ENCODE results near the gene FBXL22.

Gene FBXL22

GRCh38 chr15:63597038-63597790, at the start of gene FBXL22:
FBXL22 (plus strand) TSS chr15:63597387; CDS start chr15:63597393, 6 bp downstream.
- DNase-seq = peak; percentile 28

GRCh38 chr15:63551400-63551799, 45.8 kb upstream of the FBXL22 start:
- DNase-seq = no peak

- DNase-seq = no peak
These were observed 43.8 kb upstream of the FBXL22 start for GRCh38 chr15:63553388-63553791.

- DNase-seq = no peak
These were observed 42.8 kb upstream of the FBXL22 start for GRCh38 chr15:63554337-63554927.

- no peak for DNase-seq
These were observed 41.7 kb upstream of the FBXL22 start for GRCh38 chr15:63555507-63555906.

GRCh38 chr15:63556246-63556645, 40.9 kb upstream of the FBXL22 start:
- DNase-seq = no peak

GRCh38 chr15:63556736-63557135, 40.5 kb upstream of the FBXL22 start:
- DNase-seq = no peak

- no peak for DNase-seq
These were observed 37.4 kb upstream of the FBXL22 start for GRCh38 chr15:63559753-63560152.

GRCh38 chr15:63560741-63561448, 36.3 kb upstream of the FBXL22 start:
- no peak for DNase-seq

- no peak for DNase-seq
These were observed 33.1 kb upstream of the FBXL22 start for GRCh38 chr15:63564093-63564492.

- DNase-seq = no peak
These were observed 31.5 kb upstream of the FBXL22 start for GRCh38 chr15:63565536-63566186.

GRCh38 chr15:63572749-63573464, 24.3 kb upstream of the FBXL22 start:
- DNase-seq = peak; percentile 89

GRCh38 chr15:63573533-63573932, 23.7 kb upstream of the FBXL22 start:
- DNase-seq = no peak

- DNase-seq = no peak
These were observed 21.9 kb upstream of the FBXL22 start for GRCh38 chr15:63575312-63575711.

- DNase-seq = no peak
These were observed 20.7 kb upstream of the FBXL22 start for GRCh38 chr15:63576441-63576840.

- DNase-seq = no peak
These were observed 15.0 kb upstream of the FBXL22 start for GRCh38 chr15:63582179-63582578.

- DNase-seq = no peak
These were observed 14.3 kb upstream of the FBXL22 start for GRCh38 chr15:63582718-63583426.

- no peak for DNase-seq
These were observed 10.4 kb upstream of the FBXL22 start for GRCh38 chr15:63586790-63587189.

GRCh38 chr15:63587527-63587926, 9.7 kb upstream of the FBXL22 start:
- DNase-seq = no peak

GRCh38 chr15:63588826-63589225, 8.4 kb upstream of the FBXL22 start:
- no peak for DNase-seq

- no peak for DNase-seq
These were observed 3.2 kb upstream of the FBXL22 start for GRCh38 chr15:63593705-63594671.

Measured in NCI-H510A treated with DMSO at 0.1 percent for 48 hours (cell line).